Fibroblast of peridontal ligament (primary cell): ENCODE results near the gene MBNL1.

Source experiments
- DNase-seq: peaks from one replicate; pipeline ENCODE4 v3.0.0-alpha.2; 2010; ENCODE audit errors: extremely low read depth

MBNL1 gene

GRCh38 chr3:152298393-152299248 is 29.9 kb downstream of the MBNL1 start:
- peak; percentile 99 for DNase-seq

- DNase-seq, result no peak
Measured at GRCh38 chr3:152299249-152299976, 30.7 kb downstream of the MBNL1 start.

GRCh38 chr3:152300029-152300731 is 31.5 kb downstream of the MBNL1 start:
- no peak for DNase-seq

GRCh38 chr3:152301745-152302181 is 33.0 kb downstream of the MBNL1 start:
- no peak for DNase-seq

GRCh38 chr3:152302521-152303021 is 33.8 kb downstream of the MBNL1 start:
- peak; percentile 97 for DNase-seq

GRCh38 chr3:152304160-152304559 is 35.4 kb downstream of the MBNL1 start:
- DNase-seq, result no peak

GRCh38 chr3:152305075-152305474 is 36.3 kb downstream of the MBNL1 start:
- no peak for DNase-seq

- no peak for DNase-seq
Measured at GRCh38 chr3:152307829-152308474, 39.2 kb downstream of the MBNL1 start.

- DNase-seq, result no peak
Measured at GRCh38 chr3:152308475-152308844, 39.7 kb downstream of the MBNL1 start.

- DNase-seq, result no peak
Measured at GRCh38 chr3:152309031-152309430, 40.3 kb downstream of the MBNL1 start.

- peak; percentile 77 for DNase-seq
Measured at GRCh38 chr3:152309535-152310307, 41.0 kb downstream of the MBNL1 start.

- DNase-seq, result no peak
Measured at GRCh38 chr3:152313430-152313829, 44.7 kb downstream of the MBNL1 start.

GRCh38 chr3:152313914-152314313 is 45.2 kb downstream of the MBNL1 start:
- no peak for DNase-seq

- DNase-seq, result no peak
Measured at GRCh38 chr3:152314677-152315353, 46.1 kb downstream of the MBNL1 start.

GRCh38 chr3:152315623-152316022 is 46.9 kb downstream of the MBNL1 start:
- DNase-seq, result no peak

- no peak for DNase-seq
Measured at GRCh38 chr3:152316318-152316717, 47.6 kb downstream of the MBNL1 start.

GRCh38 chr3:152317184-152317583 is 48.5 kb downstream of the MBNL1 start:
- DNase-seq, result no peak

- DNase-seq, result peak; percentile 52
Measured at GRCh38 chr3:152317956-152318355, 49.2 kb downstream of the MBNL1 start.

- no peak for DNase-seq
Measured at GRCh38 chr3:152318512-152318911, 49.8 kb downstream of the MBNL1 start.

- DNase-seq, result no peak
Measured at GRCh38 chr3:152319256-152319655, 50.5 kb downstream of the MBNL1 start.
